Uterus (tissue), 2 donors: ENCODE measurements around the gene ACVR1.

Experiments
- POLR2A ChIP-seq, 2 donors: fragments of 450-650 bp; IDR thresholded peaks; one replicate each; pipeline ENCODE4 v1.6.1; 2016; ENCODE audit warnings: antibody characterized with exemption in 2 of 2, mild to moderate bottlenecking in 1 of 2, moderate library complexity in 1 of 2
- TF ChIP-seq, protein P1 (sequence below), 4 experiments: fragments of 200-600 bp in 2 of 4; fragments of 450-650 bp in 2 of 4; sonication (generic) in 2 of 4; IDR thresholded peaks; one replicate each; pipeline ENCODE4 v1.5.1; 2016 to 2019; ENCODE audit warnings: antibody characterized with exemption in 4 of 4, mild to moderate bottlenecking in 2 of 4, moderate library complexity in 1 of 4

DNA sequence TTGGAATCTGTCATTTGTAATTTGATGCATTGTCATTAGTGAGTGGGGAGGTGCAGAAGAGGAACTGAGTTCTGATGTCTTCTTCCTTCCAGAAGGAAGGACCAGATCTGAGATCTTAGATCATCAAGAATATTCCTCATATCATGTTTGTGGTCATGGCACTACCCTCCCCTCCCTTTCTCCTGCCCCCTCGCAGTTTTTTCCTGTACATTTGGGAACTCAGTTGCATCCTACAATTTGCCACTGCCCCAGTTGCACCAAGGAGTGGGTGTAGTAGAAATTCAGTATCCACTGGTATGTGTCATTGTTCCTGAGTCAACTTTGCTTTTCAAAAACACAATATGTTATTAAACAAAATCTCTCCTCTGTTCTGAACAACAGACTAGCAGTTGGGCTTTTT is 26.6 kb upstream of the ACVR1 start:
- TF ChIP-seq POLR2A (IDR thresholded peaks at IDR 0.05), result no peak
- TF ChIP-seq, protein P1, sequence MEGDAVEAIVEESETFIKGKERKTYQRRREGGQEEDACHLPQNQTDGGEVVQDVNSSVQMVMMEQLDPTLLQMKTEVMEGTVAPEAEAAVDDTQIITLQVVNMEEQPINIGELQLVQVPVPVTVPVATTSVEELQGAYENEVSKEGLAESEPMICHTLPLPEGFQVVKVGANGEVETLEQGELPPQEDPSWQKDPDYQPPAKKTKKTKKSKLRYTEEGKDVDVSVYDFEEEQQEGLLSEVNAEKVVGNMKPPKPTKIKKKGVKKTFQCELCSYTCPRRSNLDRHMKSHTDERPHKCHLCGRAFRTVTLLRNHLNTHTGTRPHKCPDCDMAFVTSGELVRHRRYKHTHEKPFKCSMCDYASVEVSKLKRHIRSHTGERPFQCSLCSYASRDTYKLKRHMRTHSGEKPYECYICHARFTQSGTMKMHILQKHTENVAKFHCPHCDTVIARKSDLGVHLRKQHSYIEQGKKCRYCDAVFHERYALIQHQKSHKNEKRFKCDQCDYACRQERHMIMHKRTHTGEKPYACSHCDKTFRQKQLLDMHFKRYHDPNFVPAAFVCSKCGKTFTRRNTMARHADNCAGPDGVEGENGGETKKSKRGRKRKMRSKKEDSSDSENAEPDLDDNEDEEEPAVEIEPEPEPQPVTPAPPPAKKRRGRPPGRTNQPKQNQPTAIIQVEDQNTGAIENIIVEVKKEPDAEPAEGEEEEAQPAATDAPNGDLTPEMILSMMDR (IDR thresholded peaks at IDR 0.05), result no peak
